Measurements from ENCODE around the gene GPR84.

DNA sequence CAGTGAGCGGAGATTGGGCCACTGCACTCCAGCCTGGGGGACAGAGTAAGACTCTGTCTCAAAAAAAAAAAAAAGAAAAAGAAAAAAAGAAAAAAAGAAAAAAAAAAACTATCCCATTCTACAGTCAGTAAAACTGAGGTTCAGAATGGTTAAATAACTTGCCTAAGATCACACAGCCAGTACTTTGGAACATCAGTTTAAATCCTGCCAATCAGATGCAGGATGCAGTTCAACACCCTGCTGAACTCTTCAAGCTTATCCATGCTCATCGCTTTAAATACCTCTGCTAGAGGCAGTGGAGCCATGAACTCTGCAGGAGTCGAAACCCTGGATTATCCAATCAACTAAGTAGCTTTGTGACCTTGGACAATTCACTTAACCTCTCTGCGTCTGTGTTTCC, 16.9 kb upstream of the GPR84 start:
- TF ChIP-seq POLR2A (IDR thresholded peaks at IDR 0.05; ENCODE audit: insufficient read depth in 1 of 2, low read depth in 2 of 2, low read length in 2 of 2) (no peak), KDM1A (CRISPR knock-in tag; IDR thresholded peaks at IDR 0.05) (no peak), PRDM10 (CRISPR knock-in tag; IDR thresholded peaks at IDR 0.05; ENCODE audit: low read depth) (no peak), CHD2 (IDR thresholded peaks at IDR 0.05; ENCODE audit: low read depth, low read length) (no peak), KLF16 (CRISPR knock-in tag; IDR thresholded peaks at IDR 0.05) (no peak), POLR2AphosphoS5 (IDR thresholded peaks at IDR 0.05; ENCODE audit: low read depth, low read length) (no peak), MXI1 (IDR thresholded peaks at IDR 0.05; ENCODE audit: borderline replicate concordance, low read depth, low read length) (no peak), SMC3 (IDR thresholded peaks at IDR 0.05; ENCODE audit: low read length) (no peak)
- TF ChIP-seq, protein P1, sequence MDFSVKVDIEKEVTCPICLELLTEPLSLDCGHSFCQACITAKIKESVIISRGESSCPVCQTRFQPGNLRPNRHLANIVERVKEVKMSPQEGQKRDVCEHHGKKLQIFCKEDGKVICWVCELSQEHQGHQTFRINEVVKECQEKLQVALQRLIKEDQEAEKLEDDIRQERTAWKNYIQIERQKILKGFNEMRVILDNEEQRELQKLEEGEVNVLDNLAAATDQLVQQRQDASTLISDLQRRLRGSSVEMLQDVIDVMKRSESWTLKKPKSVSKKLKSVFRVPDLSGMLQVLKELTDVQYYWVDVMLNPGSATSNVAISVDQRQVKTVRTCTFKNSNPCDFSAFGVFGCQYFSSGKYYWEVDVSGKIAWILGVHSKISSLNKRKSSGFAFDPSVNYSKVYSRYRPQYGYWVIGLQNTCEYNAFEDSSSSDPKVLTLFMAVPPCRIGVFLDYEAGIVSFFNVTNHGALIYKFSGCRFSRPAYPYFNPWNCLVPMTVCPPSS (IDR thresholded peaks at IDR 0.05): no peak
